B cell (primary cell): ENCODE results near the gene POLN.

Source experiments
- EZH2 ChIP-seq: IDR thresholded peaks from 2 replicates; pipeline ENCODE4 v1.6.1; 2012; ENCODE audit warnings: borderline replicate concordance, low read depth, mild to moderate bottlenecking, moderate library complexity, low read length; ENCODE audit not compliant: insufficient read depth, poor library complexity, severe bottlenecking
- TF ChIP-seq, protein P1 (sequence below): fragments of 200-600 bp; IDR thresholded peaks from one replicate; pipeline ENCODE4 v1.8.0; 2022; ENCODE audit warnings: antibody characterized with exemption, mild to moderate bottlenecking

DNA sequence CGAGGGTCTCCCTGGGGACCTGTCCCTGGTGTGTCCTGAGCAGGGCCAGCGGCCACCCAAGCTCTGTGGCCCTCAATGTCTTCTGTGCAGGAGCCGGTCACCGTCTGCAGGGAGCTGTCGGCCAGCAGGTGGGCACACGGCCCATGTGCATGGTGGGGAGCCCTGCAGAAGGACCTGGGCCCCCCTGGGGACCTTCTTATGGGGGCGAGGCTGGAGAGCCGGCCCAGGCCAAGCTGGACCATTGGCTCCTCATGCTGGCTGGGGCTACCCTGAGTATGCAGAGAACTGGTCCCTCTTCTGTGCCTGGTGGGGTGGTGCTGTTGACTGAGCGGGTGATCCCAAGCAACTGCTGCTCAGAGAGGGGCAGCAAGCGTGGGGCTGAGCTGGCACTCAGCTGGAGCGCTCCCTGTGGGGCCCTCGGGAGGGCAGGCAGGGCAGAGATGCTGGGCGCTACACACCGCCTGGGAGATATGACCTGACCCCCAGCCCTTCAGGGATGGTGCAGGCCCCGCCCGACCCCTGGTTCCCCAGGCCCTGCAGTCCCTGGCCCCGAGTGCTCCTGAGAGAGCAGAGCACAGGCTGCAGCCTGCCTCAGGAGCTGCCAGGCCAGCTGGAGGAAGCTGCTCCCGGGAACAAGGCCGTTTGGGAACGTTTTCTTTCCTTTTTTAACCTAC is 168.0 kb downstream of the POLN start:
- TF ChIP-seq EZH2 = no peak
- TF ChIP-seq, protein P1, sequence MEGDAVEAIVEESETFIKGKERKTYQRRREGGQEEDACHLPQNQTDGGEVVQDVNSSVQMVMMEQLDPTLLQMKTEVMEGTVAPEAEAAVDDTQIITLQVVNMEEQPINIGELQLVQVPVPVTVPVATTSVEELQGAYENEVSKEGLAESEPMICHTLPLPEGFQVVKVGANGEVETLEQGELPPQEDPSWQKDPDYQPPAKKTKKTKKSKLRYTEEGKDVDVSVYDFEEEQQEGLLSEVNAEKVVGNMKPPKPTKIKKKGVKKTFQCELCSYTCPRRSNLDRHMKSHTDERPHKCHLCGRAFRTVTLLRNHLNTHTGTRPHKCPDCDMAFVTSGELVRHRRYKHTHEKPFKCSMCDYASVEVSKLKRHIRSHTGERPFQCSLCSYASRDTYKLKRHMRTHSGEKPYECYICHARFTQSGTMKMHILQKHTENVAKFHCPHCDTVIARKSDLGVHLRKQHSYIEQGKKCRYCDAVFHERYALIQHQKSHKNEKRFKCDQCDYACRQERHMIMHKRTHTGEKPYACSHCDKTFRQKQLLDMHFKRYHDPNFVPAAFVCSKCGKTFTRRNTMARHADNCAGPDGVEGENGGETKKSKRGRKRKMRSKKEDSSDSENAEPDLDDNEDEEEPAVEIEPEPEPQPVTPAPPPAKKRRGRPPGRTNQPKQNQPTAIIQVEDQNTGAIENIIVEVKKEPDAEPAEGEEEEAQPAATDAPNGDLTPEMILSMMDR = no peak
